Kidney (tissue), 14 donors: ENCODE measurements around the gene CCDC30. TPM values are rescaled to one million over a fixed set of nuclear protein-coding genes. Genes with fewer than 3 reads are reported as not detected.

Source experiments
- DNase-seq, 5 donors: peaks; one replicate each; pipeline ENCODE4 v3.0.0-alpha.2; 2013 to 2020
- FAIRE-seq: peaks from 2 replicates; lab custom pipeline; 2012; peaks lifted over from hg19 to GRCh38; lab: Jason Lieb, UNC
- H3K27ac ChIP-seq, 2 donors: one replicate each; pipeline ENCODE4 v1.7.0; 2013; ENCODE audit warnings: low read depth in 2 of 2, low read length in 2 of 2, inconsistent platforms in 1 of 2
- H3K27me3 ChIP-seq: one replicate; pipeline ENCODE4 v1.7.1; 2013; ENCODE audit warnings: low read length, inconsistent platforms; ENCODE audit not compliant: control insufficient read depth, insufficient read depth
- H3K36me3 ChIP-seq, 3 donors: one replicate each; pipeline versions ENCODE4 v1.7.0 to v1.7.1; 2013; ENCODE audit warnings: low read length in 3 of 3, control low read depth in 1 of 3, inconsistent platforms in 1 of 3; ENCODE audit not compliant: insufficient read depth in 3 of 3, control insufficient read depth in 2 of 3
- H3K4me1 ChIP-seq, 3 donors: one replicate each; pipeline versions ENCODE4 v1.7.0 to v1.7.1; 2013; ENCODE audit warnings: low read length in 3 of 3, inconsistent platforms in 1 of 3, low read depth in 1 of 3; ENCODE audit not compliant: control insufficient read depth in 2 of 3, insufficient read depth in 2 of 3
- H3K4me3 ChIP-seq, 3 donors: one replicate each; pipeline versions ENCODE4 v1.7.0 to v1.8.1; 2013; ENCODE audit warnings: low read length in 3 of 3, control low read depth in 1 of 3, inconsistent platforms in 1 of 3
- H3K9ac ChIP-seq, 3 donors: one replicate each; pipeline versions ENCODE4 v1.7.0 to v1.7.1; 2013; ENCODE audit warnings: low read length in 3 of 3, control low read depth in 1 of 3, inconsistent platforms in 1 of 3
- H3K9me3 ChIP-seq, 3 donors: one replicate each; pipeline versions ENCODE4 v1.7.0 to v1.7.1; 2013; ENCODE audit warnings: low read length in 3 of 3, control low read depth in 1 of 3, inconsistent platforms in 1 of 3; ENCODE audit not compliant: control insufficient read depth in 2 of 3, insufficient read depth in 1 of 3
- CTCF ChIP-seq: IDR thresholded peaks from 3 replicates; pipeline ENCODE4 v1.5.1; 2012; ENCODE audit warnings: mild to moderate bottlenecking, moderate library complexity, borderline replicate concordance; ENCODE audit not compliant: insufficient read depth; ENCODE audit errors: extremely low read depth
- intact Hi-C: fragments of 100-400 bp; cut with DNase I; formaldehyde crosslinking; loops from one replicate; pipeline ENCODE4 v1.11.1; 2022
- polyA plus RNA-seq: library from polyadenylated mRNA; stranded (reverse); fragments of 350-450 nt; fragmentation: Illumina TruSeq; extraction: RNeasy Lipid Tissue Mini Kit (QIAGEN cat#74804); gene quantifications from one replicate; pipeline ENCODE4 v1.2.3, GENCODE V29; 2014; ENCODE audit warnings: low read depth, low replicate concordance; ENCODE audit not compliant: insufficient read depth
- total RNA-seq: library from RNA; stranded (reverse); fragmentation: NEBNext Ultra II Directional; extraction: Animal tissue kit (Norgen Biotek cat#: 25700); gene quantifications from one replicate; pipeline ENCODE4 v1.2.1, GENCODE V29; 2021
- donor health status: control.
- donor health status: control.
- donor health status: control.
- donor health status: control.
- donor health status: control.
- donor health status: DM: yes; HTN: yes; CAD: no.
- donor health status: Normal renal cell carcinoma (clear cell type).

Gene CCDC30
- total and polyA plus RNA-seq, 2 donors from 2014 or later = 4.9 to 18.0 TPM

- FAIRE-seq = no peak
- TF ChIP-seq CTCF = no peak
Measured at GRCh38 chr1:42524330-42524729, 61.2 kb downstream of the CCDC30 start.

DNA sequence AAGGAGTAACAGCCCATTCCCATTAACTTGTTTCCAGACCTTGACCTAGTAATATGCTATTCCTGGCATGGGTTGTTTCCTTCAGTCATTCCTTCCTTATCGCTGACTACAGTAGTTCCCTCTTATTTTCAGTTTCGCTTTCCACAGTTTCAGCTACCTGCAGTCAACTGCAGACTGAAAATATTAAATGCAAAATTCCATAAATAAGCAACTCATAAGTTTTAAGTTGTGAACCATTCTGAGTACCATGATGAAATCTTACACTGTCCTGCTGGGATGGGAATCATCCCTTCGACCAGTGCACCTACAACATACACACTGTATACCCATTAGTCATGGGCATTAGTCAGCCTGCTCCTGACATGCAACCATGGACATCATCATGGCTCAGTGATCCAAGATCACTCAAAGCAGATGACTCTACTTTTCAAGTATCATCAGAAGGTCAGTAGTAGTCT is 66.7 kb downstream of the CCDC30 start:
- Histone ChIP-seq H3K9ac (no peak overlapping the region), H3K9me3 (no peaks in the 10 kb centered on the region), H3K27ac (no peak overlapping the region), H3K27me3 (no peaks in the 10 kb centered on the region), H3K36me3 (no peaks in the 10 kb centered on the region), H3K4me3 (peak overlapping the region in 2 of 3 donors; percentile 16 to 48), H3K4me1 (no peaks in the 10 kb centered on the region)
- DNase-seq = no peak
- intact Hi-C loops = no loop called here
- TF ChIP-seq CTCF = no peak
- FAIRE-seq = no peak

More at GRCh38 chr1:42524330-42524729, 61.2 kb downstream of the CCDC30 start:
- Histone ChIP-seq H3K27ac (no peak overlapping the region), H3K9me3 (peaks cover 0 to 2% (median 1%) of the 10 kb centered on the region in 3 donors), H3K27me3 (no peaks in the 10 kb centered on the region), H3K4me3 (no peak overlapping the region), H3K9ac (no peak overlapping the region), H3K4me1 (no peaks in the 10 kb centered on the region), H3K36me3 (peaks cover 0 to 2% (median 0%) of the 10 kb centered on the region in 3 donors)
- DNase-seq = no peak
- intact Hi-C loops = no loop called here

- Histone ChIP-seq H3K27me3 (no peaks in the 10 kb centered on the region), H3K4me3 (no peak overlapping the region), H3K4me1 (no peaks in the 10 kb centered on the region), H3K27ac (no peak overlapping the region), H3K9me3 (no peaks in the 10 kb centered on the region), H3K9ac (no peak overlapping the region), H3K36me3 (no peaks in the 10 kb centered on the region)
- no peak for DNase-seq
- FAIRE-seq = no peak
- intact Hi-C loops = no loop called here
- TF ChIP-seq CTCF = no peak
Measured at GRCh38 chr1:42531043-42531442, 68.0 kb downstream of the CCDC30 start.
